ENCODE measurements around the gene PDPK1. TPM values are rescaled to one million over a fixed set of nuclear protein-coding genes. Genes with fewer than 3 reads are reported as not detected.
"Not testable (repeated sequence)": the region's sequence is repeated elsewhere in the genome, so short reads cannot be mapped to it uniquely, and the experiment has no call there.

PDPK1 gene
- total and polyA plus RNA-seq, 8 donors: 12.7 to 34.8 (median 30.9) TPM

DNA sequence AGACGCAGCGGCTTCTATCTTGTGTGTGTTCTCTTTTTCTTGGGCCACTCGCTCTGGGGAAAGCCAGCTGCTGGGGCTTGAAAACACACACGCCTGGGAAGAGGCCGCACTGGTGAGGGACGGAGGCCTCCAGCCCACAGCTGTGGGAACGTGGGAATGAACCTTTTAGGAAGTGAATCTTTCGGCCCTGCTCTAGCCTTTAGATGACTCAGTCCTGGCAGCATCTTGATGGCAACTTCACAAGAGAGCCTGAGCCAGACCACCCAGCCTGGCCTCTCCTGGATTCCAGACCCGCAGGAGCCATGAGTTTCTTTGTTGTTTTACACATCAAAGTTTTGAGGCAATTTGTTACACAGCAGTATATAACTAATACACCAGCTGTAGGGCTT lies 2.2 kb upstream of the PDPK1 start:
- DNase-seq (peak in 3 of 6 donors; percentile 5 to 34 (median 20)), ATAC-seq (no peak), FAIRE-seq (no peak)
- TF ChIP-seq, protein P1, sequence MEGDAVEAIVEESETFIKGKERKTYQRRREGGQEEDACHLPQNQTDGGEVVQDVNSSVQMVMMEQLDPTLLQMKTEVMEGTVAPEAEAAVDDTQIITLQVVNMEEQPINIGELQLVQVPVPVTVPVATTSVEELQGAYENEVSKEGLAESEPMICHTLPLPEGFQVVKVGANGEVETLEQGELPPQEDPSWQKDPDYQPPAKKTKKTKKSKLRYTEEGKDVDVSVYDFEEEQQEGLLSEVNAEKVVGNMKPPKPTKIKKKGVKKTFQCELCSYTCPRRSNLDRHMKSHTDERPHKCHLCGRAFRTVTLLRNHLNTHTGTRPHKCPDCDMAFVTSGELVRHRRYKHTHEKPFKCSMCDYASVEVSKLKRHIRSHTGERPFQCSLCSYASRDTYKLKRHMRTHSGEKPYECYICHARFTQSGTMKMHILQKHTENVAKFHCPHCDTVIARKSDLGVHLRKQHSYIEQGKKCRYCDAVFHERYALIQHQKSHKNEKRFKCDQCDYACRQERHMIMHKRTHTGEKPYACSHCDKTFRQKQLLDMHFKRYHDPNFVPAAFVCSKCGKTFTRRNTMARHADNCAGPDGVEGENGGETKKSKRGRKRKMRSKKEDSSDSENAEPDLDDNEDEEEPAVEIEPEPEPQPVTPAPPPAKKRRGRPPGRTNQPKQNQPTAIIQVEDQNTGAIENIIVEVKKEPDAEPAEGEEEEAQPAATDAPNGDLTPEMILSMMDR (IDR thresholded peaks at IDR 0.05): no peak
- Histone ChIP-seq H3K36me3 (no peaks in the 10 kb centered on the region), H3K9me3 (no peaks in the 10 kb centered on the region), H3K27me3 (no peaks in the 10 kb centered on the region), H3K4me3 (no peak overlapping the region), H3K27ac (no peak overlapping the region), H3K4me1 (peaks cover 3 to 14% (median 9%) of the 10 kb centered on the region in 3 donors)
- 83 to 86% methylated on average over 9 of the region's 9 CpGs for WGBS, 2 donors
- intact Hi-C loops (cut with DNase I): no loop called here

DNA sequence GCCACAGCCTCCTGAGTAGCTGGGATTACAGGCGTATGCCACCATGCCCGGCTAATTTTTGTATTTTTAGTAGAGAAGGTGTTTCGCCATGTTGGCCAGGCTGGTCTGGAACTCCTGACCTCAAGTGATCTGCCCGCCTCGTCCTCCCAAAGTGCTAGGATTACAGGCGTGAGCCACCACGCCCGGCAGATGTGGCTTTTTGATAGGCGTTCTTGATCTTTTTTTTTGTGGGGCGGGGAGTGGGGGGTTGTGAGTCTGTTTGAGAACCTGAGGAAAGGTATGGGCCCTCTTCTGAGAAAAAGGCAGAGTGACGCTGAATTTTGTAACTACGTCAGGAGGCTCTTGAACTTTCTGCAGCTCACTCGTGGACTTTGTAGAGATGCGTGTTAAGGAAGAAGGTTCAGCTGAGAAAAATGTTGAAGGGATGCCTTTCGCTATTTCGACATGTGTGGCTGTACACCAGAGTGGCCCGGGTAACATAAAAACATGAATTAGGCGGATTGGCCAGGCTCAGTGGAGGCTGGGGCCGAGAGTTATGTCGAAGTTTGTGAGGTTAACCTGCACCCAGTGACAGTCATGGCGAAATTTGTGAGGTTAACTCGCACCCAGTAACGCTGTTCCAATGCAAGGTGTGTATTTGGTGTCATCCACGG lies 1.5 kb downstream of the PDPK1 start:
- H3K36me3 ChIP-seq; H3K27ac ChIP-seq; intact Hi-C loops (cut with DNase I); FAIRE-seq; H3K27me3 ChIP-seq; H3K9me3 ChIP-seq; ATAC-seq: not testable (repeated sequence)
- Histone ChIP-seq H3K4me3 (peak overlapping the region in 1 of 4 donors; percentile 61), H3K4me1 (peaks cover 5 to 22% (median 8%) of the 10 kb centered on the region in 3 donors)
- peak in 2 of 6 donors; percentile 14 for DNase-seq
- 58 to 66% methylated on average over 24 of the region's 24 CpGs for WGBS, 2 donors

DNA sequence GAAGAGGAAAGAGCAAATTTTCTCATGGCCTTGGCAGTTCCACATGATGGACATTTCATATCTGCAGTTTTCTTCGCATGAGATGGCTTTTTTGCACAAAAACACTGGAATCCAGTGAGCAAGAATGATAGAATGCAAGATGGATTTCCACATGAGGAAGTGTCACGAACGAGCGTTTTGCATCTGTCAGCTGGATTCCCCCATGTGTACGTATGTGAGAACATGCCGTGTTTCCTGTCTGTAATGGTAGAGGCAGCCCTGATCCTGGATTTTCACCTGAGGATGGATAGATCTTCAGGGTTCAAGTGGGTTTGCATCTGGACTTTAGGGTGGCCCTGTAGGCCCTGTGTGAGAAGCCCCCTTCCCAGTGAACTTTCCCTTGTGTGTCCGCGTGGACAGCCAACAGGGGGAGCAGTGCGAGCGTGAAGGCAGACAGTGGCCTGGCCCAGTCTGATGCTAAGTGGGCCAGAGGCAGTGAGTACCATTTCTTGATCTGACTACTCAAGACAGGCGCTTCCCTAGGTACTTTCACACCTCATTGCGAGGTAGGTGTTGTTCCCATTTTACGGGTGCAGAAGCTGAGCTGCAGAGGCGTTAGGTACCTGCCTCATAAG lies 2.1 kb downstream of the PDPK1 start:
- H3K4me3 ChIP-seq; H3K36me3 ChIP-seq; H3K9me3 ChIP-seq; FAIRE-seq; H3K27me3 ChIP-seq; intact Hi-C loops (cut with DNase I); ATAC-seq; H3K27ac ChIP-seq: not testable (repeated sequence)
- TF ChIP-seq, protein P1 (IDR thresholded peaks at IDR 0.05): peak in 1 of 4 donors; percentile 11
- DNase-seq: peak in 5 of 6 donors; percentile 12 to 63 (median 36)
- H3K4me1 ChIP-seq: peaks cover 5 to 22% (median 8%) of the 10 kb centered on the region in 3 donors
- 36 to 43% methylated on average over 14 of the region's 14 CpGs for WGBS, 2 donors

DNA sequence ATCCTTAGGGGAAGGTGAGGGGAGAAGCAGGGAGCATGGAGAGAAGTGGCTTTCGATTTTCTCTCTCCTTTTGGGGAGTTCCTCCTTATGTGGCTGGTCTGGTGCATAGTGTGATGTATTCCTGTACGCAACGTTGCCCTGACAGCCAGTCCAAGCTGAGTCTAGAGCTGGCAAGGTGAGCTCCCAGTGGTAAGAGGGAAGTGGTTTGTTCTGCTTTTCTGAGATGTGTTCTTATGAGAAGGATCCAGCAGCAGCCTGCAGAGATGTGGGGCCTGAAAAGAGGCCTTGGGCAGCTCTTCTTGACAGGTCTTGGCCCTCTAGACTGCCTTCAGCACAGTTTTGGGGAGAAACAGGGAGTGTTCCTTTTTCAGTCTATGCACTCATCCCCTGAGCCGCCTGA lies 3.1 kb downstream of the PDPK1 start:
- H3K4me1 ChIP-seq: peaks cover 5 to 22% (median 8%) of the 10 kb centered on the region in 3 donors
- WGBS, 2 donors: 44 to 46% methylated on average over 3 to 4 of the region's 4 CpGs
- H3K4me3 ChIP-seq; H3K36me3 ChIP-seq; H3K27ac ChIP-seq; FAIRE-seq; intact Hi-C loops (cut with DNase I); H3K27me3 ChIP-seq; ATAC-seq; H3K9me3 ChIP-seq: not testable (repeated sequence)
- peak in 1 of 6 donors; percentile 1 for DNase-seq

DNA sequence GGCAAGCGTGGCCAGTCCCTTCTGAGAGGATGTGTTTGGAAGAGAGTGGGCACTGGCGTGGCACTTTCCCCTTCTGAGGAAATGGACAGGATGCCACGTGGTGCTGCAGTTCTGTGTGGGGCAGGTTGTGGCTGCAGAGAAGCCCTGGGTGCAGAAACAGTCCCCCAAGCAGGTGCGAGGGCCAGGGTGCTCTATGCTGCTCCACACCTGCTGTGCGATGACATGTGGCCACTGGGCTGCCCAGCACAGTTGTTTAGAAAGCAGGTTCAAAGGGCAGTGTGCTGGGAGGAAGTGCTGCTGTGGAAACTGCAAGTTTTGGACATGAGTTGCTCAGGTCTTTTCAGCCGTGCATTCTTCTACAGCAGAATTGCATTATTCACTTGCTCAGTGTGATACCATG lies 3.6 kb downstream of the PDPK1 start:
- peaks cover 5 to 24% (median 8%) of the 10 kb centered on the region in 3 donors for H3K4me1 ChIP-seq
- DNase-seq (peak in 3 of 6 donors; percentile 19 to 60 (median 21)), ATAC-seq (peak in 3 of 4 donors; percentile 23 to 37 (median 24))
- WGBS, 2 donors: 18 to 36% methylated on average over 5 to 6 of the region's 6 CpGs
- intact Hi-C loops (cut with DNase I); FAIRE-seq; H3K27me3 ChIP-seq; H3K4me3 ChIP-seq; H3K36me3 ChIP-seq; H3K9me3 ChIP-seq; H3K27ac ChIP-seq: not testable (repeated sequence)

DNA sequence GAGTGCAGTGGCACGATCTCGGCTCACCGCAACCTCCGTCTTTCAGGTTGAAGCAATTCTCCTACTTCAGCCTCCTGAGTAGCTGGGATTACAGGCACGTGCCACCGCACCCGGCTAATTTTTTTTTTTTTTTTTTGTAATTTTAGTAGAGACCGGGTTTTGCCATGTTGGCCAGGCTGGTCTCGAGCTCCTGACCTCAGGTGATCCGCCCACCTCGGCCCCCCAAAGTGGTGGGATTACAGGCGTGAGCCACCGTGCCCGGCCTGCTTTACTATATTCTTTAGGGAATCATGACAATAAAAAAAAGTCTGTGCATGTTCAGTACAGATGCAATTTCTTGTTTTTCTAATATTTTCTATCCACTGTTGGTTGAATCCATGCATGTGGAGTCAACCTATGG lies 6.0 kb downstream of the PDPK1 start:
- not testable (repeated sequence) for FAIRE-seq

DNA sequence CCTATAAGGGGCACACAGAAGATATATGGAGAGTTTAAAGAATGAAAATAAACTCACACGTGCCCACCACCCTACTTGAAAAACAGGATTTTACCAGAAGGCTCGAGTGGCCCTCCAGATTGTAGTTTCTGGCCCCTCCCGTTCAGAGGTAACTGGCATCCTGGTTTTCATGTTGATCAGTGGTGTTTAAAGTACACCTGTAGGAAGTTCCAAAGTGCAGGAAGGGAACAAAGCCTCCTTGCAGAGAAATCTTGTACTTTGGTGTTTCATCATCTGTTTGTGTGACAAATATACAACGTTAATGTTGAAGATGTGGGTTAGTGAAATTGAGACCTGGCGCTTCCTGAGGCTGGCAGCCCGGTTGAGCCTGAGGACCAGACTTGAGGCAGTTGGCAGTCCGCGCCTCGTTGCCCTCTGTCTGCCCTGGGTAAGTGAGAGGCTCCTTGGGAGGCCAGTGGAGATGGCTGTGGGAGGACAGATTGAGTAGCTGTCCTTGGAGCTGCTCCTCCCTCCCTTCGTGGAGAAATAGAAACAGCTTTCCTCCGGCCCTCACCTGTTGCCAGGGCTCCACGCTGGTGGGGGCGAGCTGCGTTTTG lies 12.6 kb downstream of the PDPK1 start:
- H3K27ac ChIP-seq; FAIRE-seq; intact Hi-C loops (cut with DNase I); H3K36me3 ChIP-seq; H3K9me3 ChIP-seq; H3K4me3 ChIP-seq; H3K4me1 ChIP-seq; DNase-seq; H3K27me3 ChIP-seq: not testable (repeated sequence)
- peak in 2 of 4 donors; percentile 5 to 11 for ATAC-seq
- WGBS, 2 donors: no CpG with 5 or more reads among the region's 14 CpGs

More for the DNA sequence above, 6.0 kb downstream of the PDPK1 start:
- intact Hi-C loops (cut with DNase I); H3K9me3 ChIP-seq; H3K27me3 ChIP-seq; ATAC-seq; H3K36me3 ChIP-seq; H3K4me3 ChIP-seq; H3K27ac ChIP-seq: not testable (repeated sequence)
- peaks cover 5 to 22% (median 5%) of the 10 kb centered on the region in 3 donors for H3K4me1 ChIP-seq
- DNase-seq: peak in 1 of 6 donors; percentile 6
- WGBS, 2 donors: 84 to 85% methylated on average over 14 of the region's 14 CpGs

DNA sequence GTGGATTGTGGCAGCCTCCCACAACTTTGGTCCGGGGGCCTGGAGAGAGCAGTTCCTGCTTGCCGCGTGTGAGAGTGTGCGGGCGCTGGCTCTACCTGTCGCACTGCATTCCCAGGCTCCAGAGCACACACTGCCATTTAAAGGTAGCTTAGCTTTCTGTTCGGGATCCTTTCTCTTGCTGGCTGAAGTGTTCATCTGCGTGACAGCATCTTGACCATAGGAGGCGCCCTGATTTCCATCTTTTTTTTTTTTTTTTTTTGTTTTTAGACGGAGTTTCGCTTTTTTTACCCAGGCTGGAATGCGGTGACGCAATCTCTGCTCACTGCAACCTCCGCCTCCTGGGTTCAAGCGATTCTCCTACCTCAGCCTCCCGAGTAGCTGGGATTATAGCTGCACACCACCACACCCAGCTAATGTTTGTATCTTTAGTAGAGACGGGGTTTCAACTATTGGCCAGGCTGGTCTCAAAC lies 13.6 kb downstream of the PDPK1 start:
- H3K36me3 ChIP-seq; H3K4me3 ChIP-seq; intact Hi-C loops (cut with DNase I); H3K27ac ChIP-seq; H3K27me3 ChIP-seq; H3K9me3 ChIP-seq; FAIRE-seq; H3K4me1 ChIP-seq: not testable (repeated sequence)
- WGBS, 2 donors: 52 to 59% methylated on average over 11 of the region's 17 CpGs
- peak; percentile 27 to 41 (median 34) for ATAC-seq
- DNase-seq: peak in 3 of 6 donors; percentile 5 to 20 (median 14)

DNA sequence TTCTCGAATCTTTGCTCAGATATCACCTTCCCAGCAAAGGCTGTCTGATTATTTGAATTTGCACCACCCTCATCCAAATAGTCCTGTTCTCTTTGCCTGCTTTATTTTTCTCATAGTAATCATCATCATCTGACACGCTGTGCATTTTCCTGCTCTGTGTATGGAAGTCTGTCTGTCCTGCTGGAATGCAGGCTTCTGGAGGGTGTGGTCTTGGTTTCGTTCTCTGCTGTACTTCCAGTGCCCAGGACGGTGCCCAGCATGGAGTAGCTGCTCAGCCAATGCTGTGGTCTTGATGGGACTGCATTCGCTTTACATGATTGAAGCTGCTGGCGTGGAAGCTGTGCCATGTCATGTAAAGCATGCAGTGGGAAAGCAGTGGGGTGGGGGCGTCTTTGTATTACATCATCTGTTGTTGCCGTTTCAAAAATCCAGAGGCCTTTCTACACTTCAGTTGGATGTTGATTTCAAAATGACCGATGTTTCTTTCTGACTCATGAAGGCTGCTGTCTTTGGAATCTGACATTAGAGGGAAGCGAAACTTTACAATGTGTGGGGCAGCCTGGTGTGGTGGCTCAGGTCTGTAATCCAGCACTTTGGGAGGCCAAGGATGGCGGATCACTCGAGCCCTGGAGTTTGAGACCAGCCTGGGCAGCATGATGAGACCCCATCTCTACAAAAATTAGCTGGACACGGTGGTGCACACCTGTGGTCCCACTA lies 17.0 kb downstream of the PDPK1 start:
- intact Hi-C loops (cut with DNase I); H3K27ac ChIP-seq; FAIRE-seq; H3K4me1 ChIP-seq; H3K9me3 ChIP-seq; H3K27me3 ChIP-seq; H3K4me3 ChIP-seq; H3K36me3 ChIP-seq; DNase-seq: not testable (repeated sequence)
- ATAC-seq: peak in 1 of 4 donors; percentile 32
- no CpG with 5 or more reads among the region's 13 CpGs for WGBS, 2 donors

All from pancreas (tissue), 10 donors.